ENCODE measurements around the gene OBP2B. TPM values are rescaled to one million over a fixed set of nuclear protein-coding genes. Genes with fewer than 3 reads are reported as not detected.
A peak's percentile ranks its signal among the peaks of the same experiment; 100 is the strongest.
"Not testable (repeated sequence)": the region's sequence is repeated elsewhere in the genome, so short reads cannot be mapped to it uniquely, and the experiment has no call there.

The OBP2B gene
- polyA plus RNA-seq, 2 donors, result not detected

DNA sequence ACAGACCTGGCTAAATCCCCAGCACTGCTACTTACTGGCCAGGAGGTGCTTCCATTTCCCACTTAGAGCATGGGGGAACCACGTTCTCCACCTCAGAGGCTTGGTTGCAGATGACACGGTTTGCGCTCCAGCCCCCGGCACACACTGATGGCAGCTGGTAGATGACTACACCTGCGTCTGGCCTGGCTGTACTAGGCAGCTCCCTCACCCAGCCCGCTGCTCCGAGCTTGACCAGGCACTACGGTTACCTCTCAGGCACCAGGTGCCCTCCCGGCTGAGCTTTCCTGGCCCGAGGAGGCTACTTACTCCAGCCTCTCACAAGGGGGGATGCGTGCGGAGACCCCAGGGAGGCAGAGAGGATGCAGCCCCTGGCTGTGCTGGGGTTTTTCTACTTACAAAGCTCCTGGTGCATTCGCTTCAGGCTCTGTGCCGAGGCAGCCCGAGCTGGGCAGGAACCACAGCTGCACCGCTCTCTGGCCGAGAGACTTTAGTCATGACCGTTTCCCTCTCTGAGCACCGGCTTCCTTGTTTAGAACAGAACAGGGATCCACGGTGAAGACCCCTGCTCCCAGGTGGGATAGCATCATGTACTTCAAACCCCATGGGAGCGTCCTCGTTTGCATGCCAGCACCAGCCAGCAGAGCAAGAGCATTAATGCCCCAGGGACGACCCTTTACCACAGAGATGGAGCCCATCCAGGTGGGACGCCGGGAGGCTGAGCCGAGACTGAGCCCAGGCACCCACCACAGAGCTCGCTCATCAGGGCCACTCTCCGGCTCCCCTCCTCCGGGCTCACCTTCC is 37.7 kb downstream of the OBP2B start:
- Histone ChIP-seq H3K9me3 (ENCODE audit: control insufficient read depth in 2 of 2, insufficient read depth in 1 of 2, low read depth in 1 of 2, low read length in 1 of 2) (no peaks in the 10 kb centered on the region), H3K36me3 (ENCODE audit: control insufficient read depth in 2 of 2, insufficient read depth in 2 of 2, low read length in 1 of 2) (no peaks in the 10 kb centered on the region), H3K4me1 (ENCODE audit: control insufficient read depth in 2 of 2, insufficient read depth in 2 of 2, low read length in 1 of 2) (no peaks in the 10 kb centered on the region), H3K4me3 (ENCODE audit: low read depth in 1 of 2, low read length in 2 of 2) (no peak overlapping the region), H3K27ac (ENCODE audit: low read depth in 2 of 2, low read length in 1 of 2) (no peak overlapping the region), H3K27me3 (ENCODE audit: control insufficient read depth in 1 of 2, insufficient read depth in 2 of 2, low read length in 2 of 2) (no peaks in the 10 kb centered on the region)
- WGBS, 2 donors, result 79 to 80% methylated on average over 29 of the region's 29 CpGs

DNA sequence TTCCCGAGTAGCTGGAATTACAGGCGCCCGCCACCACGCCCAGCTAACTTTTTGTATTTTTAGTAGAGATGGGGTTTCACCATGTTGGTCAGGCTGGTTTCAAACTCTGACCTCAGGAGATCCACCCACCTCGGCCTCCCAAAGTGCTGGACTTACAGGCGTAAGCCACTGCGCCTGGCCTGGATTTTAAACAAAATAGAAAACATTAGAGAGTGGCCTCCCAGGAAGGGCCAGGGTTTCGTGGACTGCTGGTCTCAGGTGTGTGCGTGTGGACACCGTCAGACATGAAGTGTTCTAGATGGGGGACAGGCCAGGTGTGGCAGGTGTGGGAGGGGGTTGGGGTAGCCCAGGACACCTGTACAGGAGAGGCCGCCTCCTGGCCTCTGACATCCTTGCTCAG is 38.3 kb downstream of the OBP2B start:
- Histone ChIP-seq H3K27me3 (ENCODE audit: control insufficient read depth in 1 of 2, insufficient read depth in 2 of 2, low read length in 2 of 2) (no peaks in the 10 kb centered on the region), H3K9me3 (ENCODE audit: control insufficient read depth in 2 of 2, insufficient read depth in 1 of 2, low read depth in 1 of 2, low read length in 1 of 2) (no peaks in the 10 kb centered on the region), H3K27ac (ENCODE audit: low read depth in 2 of 2, low read length in 1 of 2) (no peak overlapping the region), H3K4me1 (ENCODE audit: control insufficient read depth in 2 of 2, insufficient read depth in 2 of 2, low read length in 1 of 2) (no peaks in the 10 kb centered on the region), H3K36me3 (ENCODE audit: control insufficient read depth in 2 of 2, insufficient read depth in 2 of 2, low read length in 1 of 2) (no peaks in the 10 kb centered on the region), H3K4me3 (ENCODE audit: low read depth in 1 of 2, low read length in 2 of 2) (no peak overlapping the region)
- 90 to 96% methylated on average over 11 of the region's 11 CpGs for WGBS, 2 donors

DNA sequence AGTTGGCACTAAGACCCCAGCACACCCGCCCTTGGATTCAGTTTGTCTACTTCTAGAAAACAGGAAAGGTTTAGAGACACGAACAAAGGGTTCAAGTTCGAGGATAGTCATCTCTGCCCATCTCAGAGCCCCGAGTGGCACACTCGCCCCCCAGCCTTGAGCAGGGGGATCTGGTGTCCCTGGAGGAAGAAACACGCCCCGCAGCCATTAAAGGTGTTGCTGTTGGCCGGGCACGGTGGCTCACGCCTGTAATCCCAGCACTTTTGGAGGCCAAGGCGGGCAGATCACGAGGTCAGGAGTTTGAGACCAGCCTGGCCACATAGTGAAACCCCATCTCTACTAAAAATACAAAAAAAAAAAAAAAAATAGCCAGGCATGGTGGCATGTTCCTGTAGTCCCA is 39.4 kb downstream of the OBP2B start:
- not testable (repeated sequence) for H3K27me3 ChIP-seq (ENCODE audit: control insufficient read depth in 1 of 2, insufficient read depth in 2 of 2, low read length in 2 of 2); H3K4me3 ChIP-seq (ENCODE audit: low read depth in 1 of 2, low read length in 2 of 2); H3K9me3 ChIP-seq (ENCODE audit: control insufficient read depth in 2 of 2, insufficient read depth in 1 of 2, low read depth in 1 of 2, low read length in 1 of 2); H3K27ac ChIP-seq (ENCODE audit: low read depth in 2 of 2, low read length in 1 of 2); H3K36me3 ChIP-seq (ENCODE audit: control insufficient read depth in 2 of 2, insufficient read depth in 2 of 2, low read length in 1 of 2); H3K4me1 ChIP-seq (ENCODE audit: control insufficient read depth in 2 of 2, insufficient read depth in 2 of 2, low read length in 1 of 2)
- WGBS, 2 donors, result 87 to 92% methylated on average over 12 of the region's 12 CpGs

DNA sequence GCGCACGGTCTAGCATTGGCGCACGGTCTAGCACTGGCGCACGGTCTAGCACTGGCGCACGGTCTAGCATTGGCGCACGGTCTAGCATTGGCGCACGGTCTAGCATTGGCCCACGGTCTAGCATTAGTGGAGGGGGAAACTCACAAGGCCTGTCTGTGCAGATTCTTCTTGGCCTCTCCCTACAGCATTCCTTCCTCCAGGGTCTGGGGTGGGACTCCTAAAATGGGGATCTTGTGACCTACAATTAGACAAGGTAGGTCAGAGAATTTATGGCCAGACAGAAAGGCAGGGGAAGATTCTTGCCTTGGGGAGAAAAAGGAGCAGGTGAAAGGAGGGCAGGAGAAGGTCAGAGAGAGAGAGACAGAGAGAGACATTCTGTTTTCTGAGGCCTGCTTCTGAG is 39.9 kb downstream of the OBP2B start:
- no peaks in the 10 kb centered on the region for H3K4me1 ChIP-seq (ENCODE audit: control insufficient read depth in 2 of 2, insufficient read depth in 2 of 2, low read length in 1 of 2)
- no peaks in the 10 kb centered on the region for H3K9me3 ChIP-seq (ENCODE audit: control insufficient read depth in 2 of 2, insufficient read depth in 1 of 2, low read depth in 1 of 2, low read length in 1 of 2)
- H3K36me3 ChIP-seq (ENCODE audit: control insufficient read depth in 2 of 2, insufficient read depth in 2 of 2, low read length in 1 of 2), result no peaks in the 10 kb centered on the region
- WGBS, 2 donors, result 91 to 93% methylated on average over 13 of the region's 13 CpGs
- no peaks in the 10 kb centered on the region for H3K27me3 ChIP-seq (ENCODE audit: control insufficient read depth in 1 of 2, insufficient read depth in 2 of 2, low read length in 2 of 2)
- no peak overlapping the region for H3K27ac ChIP-seq (ENCODE audit: low read depth in 2 of 2, low read length in 1 of 2)
- H3K4me3 ChIP-seq (ENCODE audit: low read depth in 1 of 2, low read length in 2 of 2), result no peak overlapping the region

DNA sequence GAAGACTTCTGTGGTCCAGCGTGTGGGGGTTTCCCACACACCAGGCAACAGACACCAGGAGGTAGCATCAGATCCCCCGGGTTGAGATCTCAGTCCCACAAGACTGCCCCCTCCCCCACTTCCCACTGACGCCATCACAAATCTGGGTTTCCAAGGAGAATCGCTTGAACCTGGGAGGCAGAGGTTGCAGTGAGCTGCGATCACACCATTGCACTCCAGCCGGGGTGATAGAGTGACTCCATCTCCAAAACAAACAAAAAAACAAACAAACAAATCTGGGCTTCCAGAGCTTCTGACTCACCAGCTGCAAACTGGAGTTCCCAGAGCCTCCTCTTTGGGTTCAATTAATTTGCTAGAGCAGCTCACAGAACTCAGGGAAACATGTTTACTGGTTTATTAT is 40.6 kb downstream of the OBP2B start:
- WGBS, 2 donors, result 64 to 66% methylated on average over 6 of the region's 6 CpGs
- H3K27ac ChIP-seq (ENCODE audit: low read depth in 2 of 2, low read length in 1 of 2), result no peak overlapping the region
- H3K9me3 ChIP-seq (ENCODE audit: control insufficient read depth in 2 of 2, insufficient read depth in 1 of 2, low read depth in 1 of 2, low read length in 1 of 2), result no peaks in the 10 kb centered on the region
- no peaks in the 10 kb centered on the region for H3K27me3 ChIP-seq (ENCODE audit: control insufficient read depth in 1 of 2, insufficient read depth in 2 of 2, low read length in 2 of 2)
- no peak overlapping the region for H3K4me3 ChIP-seq (ENCODE audit: low read depth in 1 of 2, low read length in 2 of 2)
- no peaks in the 10 kb centered on the region for H3K36me3 ChIP-seq (ENCODE audit: control insufficient read depth in 2 of 2, insufficient read depth in 2 of 2, low read length in 1 of 2)
- peaks cover 0 to 1% of the 10 kb centered on the region in 2 donors for H3K4me1 ChIP-seq (ENCODE audit: control insufficient read depth in 2 of 2, insufficient read depth in 2 of 2, low read length in 1 of 2)

DNA sequence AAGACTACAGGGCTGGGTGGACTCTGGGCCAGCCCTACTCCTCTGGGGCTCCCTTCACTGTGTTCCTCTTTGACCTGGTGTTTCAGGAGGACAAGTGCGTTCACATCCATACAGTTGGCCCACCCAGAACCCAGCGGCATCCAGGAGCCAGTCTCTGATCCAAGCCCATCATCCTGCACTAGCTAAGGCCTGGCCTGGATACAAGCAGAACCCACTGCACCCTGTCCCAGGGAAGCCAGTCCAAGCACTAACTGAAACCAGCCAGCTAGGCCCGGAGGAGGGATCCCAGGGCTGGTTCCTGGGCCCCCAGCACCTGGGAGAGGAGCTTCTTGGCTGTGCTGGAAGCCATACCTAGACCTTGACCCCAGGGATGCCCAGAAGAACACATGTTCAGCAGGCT is 41.3 kb downstream of the OBP2B start:
- no peak overlapping the region for H3K4me3 ChIP-seq (ENCODE audit: low read depth in 1 of 2, low read length in 2 of 2)

DNA sequence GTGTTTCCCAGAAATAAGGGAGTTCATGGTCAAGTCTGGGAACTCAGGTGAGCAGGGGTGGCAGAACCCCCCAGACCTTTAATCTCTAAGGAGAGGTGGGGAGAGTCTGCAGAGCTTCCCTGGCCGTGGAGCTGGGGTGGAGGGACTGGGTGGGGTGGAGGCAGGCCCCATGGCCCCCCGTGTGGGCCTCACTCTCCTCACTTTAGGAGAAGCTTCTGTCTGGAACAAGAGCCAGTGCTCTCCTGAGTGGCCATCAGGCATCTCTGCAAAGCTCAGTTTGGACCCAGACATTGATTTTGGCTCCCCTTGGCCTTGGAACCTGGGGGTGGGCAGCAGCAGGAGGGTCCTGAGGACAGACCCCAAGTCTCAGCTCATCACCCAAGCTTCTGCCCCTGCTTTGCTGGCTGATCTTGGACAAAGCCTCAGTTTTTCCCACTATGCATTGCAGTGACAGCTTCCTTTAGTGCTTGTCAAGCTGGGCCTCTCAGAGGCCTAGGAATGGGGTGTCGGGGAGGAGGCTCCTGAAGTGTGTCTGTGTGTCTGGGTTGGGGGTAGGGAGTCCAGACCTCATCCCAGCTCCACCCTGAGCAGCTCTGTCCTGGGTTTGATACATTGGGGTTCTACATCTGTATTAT is 41.8 kb downstream of the OBP2B start:
- no peak overlapping the region for H3K27ac ChIP-seq (ENCODE audit: low read depth in 2 of 2, low read length in 1 of 2)
- H3K9me3 ChIP-seq (ENCODE audit: control insufficient read depth in 2 of 2, insufficient read depth in 1 of 2, low read depth in 1 of 2, low read length in 1 of 2), result no peaks in the 10 kb centered on the region
- WGBS, 2 donors, result 81 to 86% methylated on average over 3 of the region's 3 CpGs

More for the DNA sequence above, 41.3 kb downstream of the OBP2B start:
- Histone ChIP-seq H3K27me3 (ENCODE audit: control insufficient read depth in 1 of 2, insufficient read depth in 2 of 2, low read length in 2 of 2) (no peaks in the 10 kb centered on the region), H3K9me3 (ENCODE audit: control insufficient read depth in 2 of 2, insufficient read depth in 1 of 2, low read depth in 1 of 2, low read length in 1 of 2) (no peaks in the 10 kb centered on the region), H3K4me1 (ENCODE audit: control insufficient read depth in 2 of 2, insufficient read depth in 2 of 2, low read length in 1 of 2) (peaks cover 0 to 8% of the 10 kb centered on the region in 2 donors), H3K36me3 (ENCODE audit: control insufficient read depth in 2 of 2, insufficient read depth in 2 of 2, low read length in 1 of 2) (no peaks in the 10 kb centered on the region), H3K27ac (ENCODE audit: low read depth in 2 of 2, low read length in 1 of 2) (no peak overlapping the region)
- 87 to 91% methylated on average over 3 of the region's 3 CpGs for WGBS, 2 donors

DNA sequence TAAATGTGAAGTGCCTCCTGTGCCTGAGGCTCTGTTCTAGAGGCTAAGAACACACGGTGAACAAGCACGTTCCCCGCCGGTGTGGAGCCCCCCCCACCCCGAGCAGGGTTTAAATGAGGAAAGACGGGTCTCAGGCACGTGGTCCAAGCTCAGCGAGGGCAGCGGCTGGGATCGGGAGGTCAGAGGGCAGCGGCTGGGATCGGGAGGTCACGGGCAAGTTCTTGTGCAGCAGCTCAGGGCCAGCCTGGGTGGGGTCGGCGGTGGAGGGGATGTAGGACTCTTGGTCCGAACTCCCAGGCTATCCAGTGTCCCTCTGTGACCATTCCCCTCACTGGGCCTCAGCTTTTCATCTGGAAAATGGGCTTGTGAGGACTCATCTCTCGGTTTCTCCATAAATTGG is 42.7 kb downstream of the OBP2B start:
- no peaks in the 10 kb centered on the region for H3K27me3 ChIP-seq (ENCODE audit: control insufficient read depth in 1 of 2, insufficient read depth in 2 of 2, low read length in 2 of 2)
- H3K4me1 ChIP-seq (ENCODE audit: control insufficient read depth in 2 of 2, insufficient read depth in 2 of 2, low read length in 1 of 2), result peaks cover 0 to 9% of the 10 kb centered on the region in 2 donors
- H3K27ac ChIP-seq (ENCODE audit: low read depth in 2 of 2, low read length in 1 of 2), result no peak overlapping the region
- WGBS, 2 donors, result 76 to 80% methylated on average over 17 of the region's 17 CpGs
- H3K9me3 ChIP-seq (ENCODE audit: control insufficient read depth in 2 of 2, insufficient read depth in 1 of 2, low read depth in 1 of 2, low read length in 1 of 2), result no peaks in the 10 kb centered on the region
- H3K4me3 ChIP-seq (ENCODE audit: low read depth in 1 of 2, low read length in 2 of 2), result no peak overlapping the region
- H3K36me3 ChIP-seq (ENCODE audit: control insufficient read depth in 2 of 2, insufficient read depth in 2 of 2, low read length in 1 of 2), result no peaks in the 10 kb centered on the region

More for the DNA sequence above, 41.8 kb downstream of the OBP2B start:
- H3K4me1 ChIP-seq (ENCODE audit: control insufficient read depth in 2 of 2, insufficient read depth in 2 of 2, low read length in 1 of 2), result peaks cover 0 to 9% of the 10 kb centered on the region in 2 donors
- H3K36me3 ChIP-seq (ENCODE audit: control insufficient read depth in 2 of 2, insufficient read depth in 2 of 2, low read length in 1 of 2), result no peaks in the 10 kb centered on the region
- no peaks in the 10 kb centered on the region for H3K27me3 ChIP-seq (ENCODE audit: control insufficient read depth in 1 of 2, insufficient read depth in 2 of 2, low read length in 2 of 2)
- no peak overlapping the region for H3K4me3 ChIP-seq (ENCODE audit: low read depth in 1 of 2, low read length in 2 of 2)

DNA sequence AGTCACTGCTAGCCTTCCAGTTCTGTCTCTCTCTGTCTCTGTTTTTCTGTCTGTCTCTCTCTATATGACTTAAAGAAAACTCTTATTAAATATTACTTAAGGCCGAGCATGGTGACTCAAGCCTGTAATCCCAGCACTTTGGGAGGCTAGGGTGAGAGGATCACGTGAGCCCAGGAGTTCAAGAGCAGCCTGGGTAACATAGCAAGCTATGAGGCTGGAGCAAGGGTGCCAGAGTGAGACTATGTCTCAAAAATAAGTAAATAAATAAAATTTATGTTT is 43.7 kb downstream of the OBP2B start:
- Histone ChIP-seq H3K36me3 (ENCODE audit: control insufficient read depth in 2 of 2, insufficient read depth in 2 of 2, low read length in 1 of 2) (no peaks in the 10 kb centered on the region), H3K4me1 (ENCODE audit: control insufficient read depth in 2 of 2, insufficient read depth in 2 of 2, low read length in 1 of 2) (peaks cover 0 to 9% of the 10 kb centered on the region in 2 donors), H3K27me3 (ENCODE audit: control insufficient read depth in 1 of 2, insufficient read depth in 2 of 2, low read length in 2 of 2) (no peaks in the 10 kb centered on the region), H3K9me3 (ENCODE audit: control insufficient read depth in 2 of 2, insufficient read depth in 1 of 2, low read depth in 1 of 2, low read length in 1 of 2) (no peaks in the 10 kb centered on the region), H3K27ac (ENCODE audit: low read depth in 2 of 2, low read length in 1 of 2) (no peak overlapping the region), H3K4me3 (ENCODE audit: low read depth in 1 of 2, low read length in 2 of 2) (no peak overlapping the region)
- 86 to 91% methylated on average over 2 of the region's 2 CpGs for WGBS, 2 donors

DNA sequence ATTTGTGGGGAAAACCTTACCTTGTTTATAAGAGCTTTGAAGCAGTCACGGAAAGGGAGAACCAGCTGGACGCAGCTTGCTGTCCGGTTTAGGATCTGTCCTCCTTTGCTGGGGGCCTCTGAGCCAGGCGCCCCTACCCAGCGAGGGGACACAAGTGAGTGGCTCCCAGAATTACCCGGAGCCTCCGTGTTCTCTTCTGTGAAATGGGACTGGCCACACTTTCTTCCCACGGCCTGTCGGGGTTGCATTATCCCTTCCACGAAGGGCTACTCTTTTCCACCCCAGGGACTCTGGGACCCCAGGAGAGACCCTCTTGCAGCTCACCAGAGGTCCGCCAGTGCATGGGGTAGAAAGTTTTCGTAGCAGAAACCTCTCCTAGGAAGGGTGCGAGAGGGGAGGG is 44.9 kb downstream of the OBP2B start:
- WGBS, 2 donors, result 65 to 76% methylated on average over 13 of the region's 13 CpGs

More for the DNA sequence above, 44.9 kb downstream of the OBP2B start:
- Histone ChIP-seq H3K27me3 (ENCODE audit: control insufficient read depth in 1 of 2, insufficient read depth in 2 of 2, low read length in 2 of 2) (no peaks in the 10 kb centered on the region), H3K9me3 (ENCODE audit: control insufficient read depth in 2 of 2, insufficient read depth in 1 of 2, low read depth in 1 of 2, low read length in 1 of 2) (no peaks in the 10 kb centered on the region), H3K4me1 (ENCODE audit: control insufficient read depth in 2 of 2, insufficient read depth in 2 of 2, low read length in 1 of 2) (peaks cover 0 to 9% of the 10 kb centered on the region in 2 donors), H3K4me3 (ENCODE audit: low read depth in 1 of 2, low read length in 2 of 2) (peak overlapping the region; percentile 68 to 73), H3K27ac (ENCODE audit: low read depth in 2 of 2, low read length in 1 of 2) (no peak overlapping the region), H3K36me3 (ENCODE audit: control insufficient read depth in 2 of 2, insufficient read depth in 2 of 2, low read length in 1 of 2) (no peaks in the 10 kb centered on the region)

All from esophagus (tissue), 2 donors.